ENCODE results near the gene FARP1.

Gene FARP1

GRCh38 chr13:98492335-98493041 is 349.6 kb downstream of the FARP1 start:
- no peak for DNase-seq

- no peak for DNase-seq
Measured at GRCh38 chr13:98493042-98493712, 350.3 kb downstream of the FARP1 start.

- no peak for DNase-seq
Measured at GRCh38 chr13:98494769-98495168, 351.9 kb downstream of the FARP1 start.

- no peak for DNase-seq
Measured at GRCh38 chr13:98495627-98496478, 353.0 kb downstream of the FARP1 start.

GRCh38 chr13:98496479-98496791 is 353.5 kb downstream of the FARP1 start:
- DNase-seq, result no peak

GRCh38 chr13:98496966-98497365 is 354.1 kb downstream of the FARP1 start:
- DNase-seq, result no peak

GRCh38 chr13:98500963-98501421 is 358.1 kb downstream of the FARP1 start:
- DNase-seq, result no peak

- DNase-seq, result no peak
Measured at GRCh38 chr13:98503175-98504028, 360.5 kb downstream of the FARP1 start.

GRCh38 chr13:98504029-98504351 is 361.1 kb downstream of the FARP1 start:
- DNase-seq, result no peak

- DNase-seq, result no peak
Measured at GRCh38 chr13:98504371-98504963, 361.6 kb downstream of the FARP1 start.
